IMR-90 (cell line): ENCODE measurements around the gene TMPRSS15. TPM values are rescaled to one million over a fixed set of nuclear protein-coding genes. Genes with fewer than 3 reads are reported as not detected.

ENCODE experiments used
- ATAC-seq: fragments of 200-7000 bp; cut with Tn5 transposase; 2 replicates; pipeline ENCODE4 v1.9.1; 2020; ENCODE audit warnings: low read depth, mild to moderate bottlenecking, moderate library complexity
- BruUV-seq: library from RNA; stranded (reverse); fragments of 400-500 nt; replicated peaks from 2 replicates; lab custom pipeline; 2021; lab: Mats Ljungman, UMichigan
- CTCF ChIA-PET: fragments of 300-600 bp; formaldehyde crosslinking; extraction: SDS; loops from one replicate; lab custom pipeline; 2021; ENCODE audit warnings: antibody characterized with exemption; lab: Yijun Ruan, JAX
- POLR2A ChIA-PET: fragments of 300-600 bp; sonication (Branson Sonifier 250); formaldehyde crosslinking; loops from one replicate; lab custom pipeline; 2022; ENCODE audit warnings: antibody characterized with exemption; ENCODE audit not compliant: unreplicated experiment; lab: Charles Lee
- DNase-seq: peaks from one replicate; pipeline ENCODE4 v3.0.0; 2013
- H2AFZ ChIP-seq: replicated peaks from 2 replicates; pipeline ENCODE3; 2013; ENCODE audit warnings: low read length, mild to moderate bottlenecking; ENCODE audit not compliant: poor library complexity
- H2AK5ac ChIP-seq: 2 replicates; pipeline ENCODE4 v1.6.1; 2013; ENCODE audit warnings: low read depth, low read length, inconsistent platforms
- H2AK9ac ChIP-seq: replicated peaks from 2 replicates; pipeline ENCODE3; 2013; ENCODE audit warnings: mild to moderate bottlenecking, low read depth, low read length, moderate library complexity; ENCODE audit not compliant: poor library complexity
- H2BK120ac ChIP-seq: 2 replicates; pipeline ENCODE4 v1.6.1; 2013; ENCODE audit warnings: low read depth, low read length, inconsistent platforms
- H2BK15ac ChIP-seq: 3 replicates; pipeline ENCODE4 v1.6.1; 2013; ENCODE audit warnings: low read depth, low read length, inconsistent platforms
- H2BK20ac ChIP-seq: 2 replicates; pipeline ENCODE4 v1.6.1; 2013; ENCODE audit warnings: low read depth, mild to moderate bottlenecking, inconsistent platforms, low read length, moderate library complexity
- H2BK5ac ChIP-seq: 2 replicates; pipeline ENCODE4 v1.6.1; 2013; ENCODE audit warnings: mild to moderate bottlenecking, low read depth, low read length, inconsistent platforms; ENCODE audit not compliant: poor library complexity, severe bottlenecking
- H3K14ac ChIP-seq: replicated peaks from 2 replicates; pipeline ENCODE4 v1.6.1; 2013; ENCODE audit warnings: low read depth, low read length, inconsistent platforms
- H3K18ac ChIP-seq: 2 replicates; pipeline ENCODE4 v1.6.1; 2013; ENCODE audit warnings: low read depth, low read length, control low read depth
- H3K23ac ChIP-seq: 2 replicates; pipeline ENCODE4 v1.6.1; 2013; ENCODE audit warnings: low read depth, low read length, inconsistent platforms
- H3K27ac ChIP-seq: 2 replicates; pipeline ENCODE4 v1.5.1; 2013; ENCODE audit warnings: mild to moderate bottlenecking, control low read depth, low read length; ENCODE audit not compliant: insufficient read depth
- H3K27me3 ChIP-seq: 2 replicates; pipeline ENCODE4 v1.6.1; 2013; ENCODE audit warnings: low read length; ENCODE audit not compliant: control insufficient read depth, insufficient read depth
- H3K36me3 ChIP-seq: 2 replicates; pipeline ENCODE4 v1.6.1; 2013; ENCODE audit warnings: low read length, mixed read lengths; ENCODE audit not compliant: control insufficient read depth, insufficient read depth
- H3K4ac ChIP-seq: 2 replicates; pipeline ENCODE4 v1.6.1; 2013; ENCODE audit warnings: low read depth, low read length, inconsistent platforms
- H3K4me1 ChIP-seq: 2 replicates; pipeline ENCODE4 v1.6.1; 2013; ENCODE audit warnings: low read length, mixed read lengths; ENCODE audit not compliant: control insufficient read depth, insufficient read depth
- H3K4me2 ChIP-seq: 2 replicates; pipeline ENCODE4 v1.6.1; 2013; ENCODE audit warnings: low read depth, mild to moderate bottlenecking, control low read depth, low read length, moderate library complexity
- H3K4me3 ChIP-seq: 2 replicates; pipeline ENCODE4 v1.5.1; 2013; ENCODE audit warnings: low read depth, mild to moderate bottlenecking, control low read depth, low read length, moderate library complexity; ENCODE audit not compliant: insufficient read depth
- H3K56ac ChIP-seq: 2 replicates; pipeline ENCODE4 v1.6.1; 2013; ENCODE audit warnings: low read length, inconsistent platforms; ENCODE audit not compliant: insufficient read depth; ENCODE audit errors: extremely low read depth
- H3K79me1 ChIP-seq, 2 experiments: 2 replicates each; pipeline ENCODE4 v1.6.1; 2013; ENCODE audit warnings: low read length in 2 of 2, inconsistent platforms in 1 of 2, low read depth in 1 of 2
- H3K9ac ChIP-seq: 2 replicates; pipeline ENCODE4 v1.6.1; 2013; ENCODE audit warnings: low read depth, low read length, control low read depth
- H3K9me1 ChIP-seq: 2 replicates; pipeline ENCODE4 v1.6.1; 2013; ENCODE audit warnings: low read length, inconsistent platforms; ENCODE audit not compliant: insufficient read depth
- H3K9me3 ChIP-seq: 2 replicates; pipeline ENCODE4 v1.6.1; 2013; ENCODE audit warnings: low read length; ENCODE audit not compliant: control insufficient read depth, insufficient read depth
- H4K20me1 ChIP-seq: 2 replicates; pipeline ENCODE4 v1.6.1; 2013; ENCODE audit warnings: low read length, inconsistent platforms; ENCODE audit not compliant: insufficient read depth
- H4K5ac ChIP-seq: 2 replicates; pipeline ENCODE4 v1.6.1; 2013; ENCODE audit warnings: mild to moderate bottlenecking, low read depth, low read length, control low read depth
- H4K8ac ChIP-seq, 2 experiments: 2 replicates each; pipeline ENCODE4 v1.6.1; 2013; ENCODE audit warnings: low read depth in 2 of 2, low read length in 2 of 2, control low read depth in 1 of 2, inconsistent platforms in 1 of 2
- H4K91ac ChIP-seq: 2 replicates; pipeline ENCODE4 v1.6.1; 2013; ENCODE audit warnings: low read depth, low read length, inconsistent platforms; ENCODE audit not compliant: insufficient read depth
- MAFK ChIP-seq: IDR thresholded peaks from 2 replicates; pipeline ENCODE4 v1.6.1; 2012; ENCODE audit warnings: low read depth, low read length, improper control_type of control experiment
- NFE2L2 ChIP-seq: fragments of 150-350 bp; IDR thresholded peaks from 2 replicates; pipeline ENCODE4 v1.6.1; 2016; ENCODE audit warnings: low read depth, mild to moderate bottlenecking, low read length
- RFX5 ChIP-seq: IDR thresholded peaks from 2 replicates; pipeline ENCODE4 v1.8.0; 2012; ENCODE audit warnings: low read depth, mild to moderate bottlenecking, low read length, moderate library complexity
- USF2 ChIP-seq: fragments of 150-350 bp; IDR thresholded peaks from 2 replicates; pipeline ENCODE4 v1.6.1; 2017; ENCODE audit warnings: mild to moderate bottlenecking, antibody characterized with exemption, low read length, low read depth
- WGBS, 2 experiments: methylation state at CpG; one replicate each; pipeline versions ENCODE4 v1.1.5 to v1.1.7; 2013; ENCODE audit warnings: missing lambda C conversion rate in 2 of 2; ENCODE audit not compliant: insufficient read length in 1 of 2; ENCODE audit errors: extremely low coverage in 2 of 2; 5-methylcytosine and 5-hydroxymethylcytosine counted together
- dilution Hi-C: fragments of 300-500 bp; cut with HindIII; formaldehyde crosslinking; loops from one replicate; pipeline ENCODE4 v1.14.3; 2018; ENCODE audit warnings: low sequenced_read_pairs; ENCODE audit not compliant: unreplicated experiment
- in situ Hi-C: fragments of 300-500 bp; cut with MboI; formaldehyde crosslinking; loops from 3 replicates; pipeline ENCODE4 v1.14.3; 2019; ENCODE audit warnings: low sequenced_read_pairs, inconsistent platforms, mixed read lengths
- intact Hi-C: fragments of 100-400 bp; cut with micrococcal nuclease; formaldehyde crosslinking; loops from 2 replicates; pipeline ENCODE4 v1.10.0; 2022
- polyA plus RNA-seq, 3 experiments: library from polyadenylated mRNA; depleted of rRNA; stranded (reverse); fragments of >200 nt; gene quantifications; 2 replicates each; pipeline ENCODE4 v1.2.3, GENCODE V29; 2012; ENCODE audit warnings: low replicate concordance in 1 of 3
- total RNA-seq: library from RNA; depleted of rRNA; stranded (reverse); fragments of >200 nt; gene quantifications from 2 replicates; pipeline ENCODE4 v1.2.3, GENCODE V29; 2012

Gene TMPRSS15
- total and polyA plus RNA-seq, 2 of the 4 experiments (the other 2 are of a cell fraction): not detected

- no peak overlapping the region for H2BK20ac ChIP-seq
- H3K18ac ChIP-seq: no peak overlapping the region
- BruUV-seq: no TSS peak
- ATAC-seq (no peak), DNase-seq (no peak)
- TF ChIP-seq USF2 (no peak), RFX5 (no peak), MAFK (peak; percentile 64), NFE2L2 (0 out of 2 replicates have a peak, but pooled peaks have one; percentile 42)
- no peak overlapping the region for H3K9ac ChIP-seq
- intact Hi-C loops (no loop called here), dilution Hi-C loops (no loop called here), in situ Hi-C loops (no loop called here)
- no peak overlapping the region for H3K56ac ChIP-seq
- no peak overlapping the region for H4K91ac ChIP-seq
- H3K27me3 ChIP-seq: no peaks in the 10 kb centered on the region
- no peak overlapping the region for H2BK5ac ChIP-seq
- no peak overlapping the region for H2AK5ac ChIP-seq
- H3K79me1 ChIP-seq: no peaks in the 10 kb centered on the region
- no peak overlapping the region for H3K27ac ChIP-seq
- no peaks in the 10 kb centered on the region for H3K4me1 ChIP-seq
- CTCF ChIA-PET: interaction anchor here (0.6 kb wide), 1 partner anchor 487 kb away, joined by 3 read pairs; no protein-coding TSS in a partner anchor
- no peak overlapping the region for H2BK15ac ChIP-seq
- H4K5ac ChIP-seq: no peak overlapping the region
- H3K4ac ChIP-seq: no peak overlapping the region
- H2AFZ ChIP-seq: no peak overlapping the region
- WGBS, 2 experiments: no CpG with 5 or more reads among the region's 2 CpGs
- POLR2A ChIA-PET: no interaction called here
- H4K8ac ChIP-seq: no peak overlapping the region
- H3K14ac ChIP-seq: no peak overlapping the region
- H3K23ac ChIP-seq: no peak overlapping the region
- H3K36me3 ChIP-seq: no peaks in the 10 kb centered on the region
- no peaks in the 10 kb centered on the region for H3K9me1 ChIP-seq
- no peak overlapping the region for H2BK120ac ChIP-seq
- peaks cover 4% of the 10 kb centered on the region for H3K9me3 ChIP-seq
- H3K4me3 ChIP-seq: no peak overlapping the region
- H3K4me2 ChIP-seq: no peak overlapping the region
- no peaks in the 10 kb centered on the region for H4K20me1 ChIP-seq
- no peak overlapping the region for H2AK9ac ChIP-seq
Measured at GRCh38 chr21:18289876-18290275, 113.7 kb downstream of the TMPRSS15 start.
